Hematopoietic multipotent progenitor cell treated with erythropoietin and hydrocortisone succinate and interleukin-3 and kit ligand, for 4 days (in vitro differentiated cells): ENCODE data around the gene TSHZ1.

ENCODE experiments used
- DNase-seq: peaks from one replicate; pipeline ENCODE4 v3.0.0-alpha.2; 2015

The TSHZ1 gene

GRCh38 chr18:75208155-75208835, 2.3 kb upstream of the TSHZ1 start:
- DNase-seq: peak; percentile 69

- no peak for DNase-seq
Observed at GRCh38 chr18:75208836-75209128, 1.8 kb upstream of the TSHZ1 start.

GRCh38 chr18:75209129-75209950, 1.3 kb upstream of the TSHZ1 start, which contains the start of gene PTGR3:
Gene PTGR3, minus strand, starts transcription at chr18:75209139. Its CDS starts 81 bp downstream, at chr18:75209058.
- DNase-seq: peak; percentile 96

- DNase-seq: no peak
Observed at GRCh38 chr18:75209951-75210258, 692 bp upstream of the TSHZ1 start.

- peak; percentile 60 for DNase-seq
Observed at GRCh38 chr18:75211002-75211621, 515 bp downstream of the TSHZ1 start.

- DNase-seq: peak; percentile 38
Observed at GRCh38 chr18:75211626-75211952, 992 bp downstream of the TSHZ1 start.

- peak; percentile 68 for DNase-seq
Observed at GRCh38 chr18:75211953-75212750, 1.6 kb downstream of the TSHZ1 start.

GRCh38 chr18:75212751-75213090, 2.1 kb downstream of the TSHZ1 start:
- no peak for DNase-seq

- DNase-seq: no peak
Observed at GRCh38 chr18:75213611-75214331, 3.2 kb downstream of the TSHZ1 start.

- DNase-seq: no peak
Observed at GRCh38 chr18:75214332-75214690, 3.7 kb downstream of the TSHZ1 start.

- no peak for DNase-seq
Observed at GRCh38 chr18:75214766-75215510, 4.3 kb downstream of the TSHZ1 start.

- DNase-seq: no peak
Observed at GRCh38 chr18:75215663-75216062, 5.1 kb downstream of the TSHZ1 start.

- no peak for DNase-seq
Observed at GRCh38 chr18:75216212-75216910, 5.8 kb downstream of the TSHZ1 start.

GRCh38 chr18:75216911-75217689, 6.5 kb downstream of the TSHZ1 start:
- DNase-seq: no peak

- DNase-seq: no peak
Observed at GRCh38 chr18:75218065-75218923, 7.7 kb downstream of the TSHZ1 start.

- peak; percentile 31 for DNase-seq
Observed at GRCh38 chr18:75219745-75220375, 9.3 kb downstream of the TSHZ1 start.

GRCh38 chr18:75220551-75221355, 10.2 kb downstream of the TSHZ1 start:
- no peak for DNase-seq

GRCh38 chr18:75221397-75221796, 10.8 kb downstream of the TSHZ1 start:
- DNase-seq: no peak
